ENCODE measurements around the gene C22orf39.
"Not testable (repeated sequence)": the region's sequence is repeated elsewhere in the genome, so short reads cannot be mapped to it uniquely, and the experiment has no call there.

The C22orf39 gene

DNA sequence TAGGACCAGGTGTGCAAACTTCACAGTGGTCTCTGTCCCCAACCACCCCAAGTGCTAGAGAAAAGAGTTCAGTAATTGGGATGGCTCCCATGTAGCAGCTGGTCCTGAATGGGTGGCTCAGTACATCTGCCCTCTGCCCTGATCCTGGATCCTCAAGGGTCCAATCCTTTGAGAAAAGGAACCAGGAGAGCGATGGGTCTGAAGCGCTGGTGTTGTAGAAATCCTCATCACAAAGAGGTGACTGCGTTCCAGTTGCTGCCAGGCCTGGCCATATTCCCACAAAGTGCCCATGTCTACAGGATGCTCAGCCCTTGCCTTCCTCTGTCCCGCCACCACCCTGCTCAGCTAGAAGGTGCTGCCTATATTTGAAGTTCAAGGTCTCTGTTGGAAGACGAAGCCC, 6.2 kb upstream of the C22orf39 start:
- no peak for DNase-seq (ENCODE audit: low spot score)

- no peak for DNase-seq (ENCODE audit: low spot score)
Observed at GRCh38 chr22:19451570-19451969, 4.1 kb upstream of the C22orf39 start.

DNA sequence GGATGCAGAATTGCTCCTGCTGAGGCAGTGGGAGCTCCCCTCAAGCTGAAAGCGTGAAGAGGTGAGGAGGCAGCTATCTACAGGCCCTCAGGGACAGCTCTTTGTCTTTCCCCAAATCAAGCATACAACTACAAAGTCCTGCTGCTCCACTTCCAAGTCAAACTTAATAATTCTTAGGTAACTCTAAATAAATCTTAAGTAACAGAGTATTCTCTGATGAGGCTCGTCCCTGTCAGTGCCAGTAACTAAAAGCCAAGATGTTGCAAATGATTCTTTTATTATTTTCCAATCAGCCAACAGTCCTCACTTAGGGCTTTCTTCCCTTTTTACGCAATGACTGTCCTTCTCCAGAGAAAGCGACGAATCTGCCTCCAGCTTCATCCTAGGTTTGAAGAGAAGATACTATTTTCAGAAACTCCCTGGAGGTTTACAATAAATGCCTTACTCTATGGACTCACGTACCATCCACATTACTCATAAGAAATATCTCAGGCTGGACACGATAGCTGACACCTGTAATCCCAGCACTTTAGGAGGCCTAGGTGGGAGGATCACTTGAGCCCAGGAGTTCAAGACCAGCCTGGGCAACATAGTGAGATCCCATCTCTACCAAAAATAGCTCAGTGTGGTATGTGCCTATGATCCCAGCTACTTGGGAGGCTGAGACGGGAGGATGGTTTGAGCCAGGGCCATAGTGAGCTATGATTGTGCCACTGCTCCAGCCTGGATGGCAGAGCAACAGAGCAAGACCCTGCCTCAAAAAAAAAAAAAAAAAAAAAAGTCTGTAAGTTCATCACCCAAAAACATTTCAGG, 3.1 kb upstream of the C22orf39 start:
- no peak for DNase-seq (ENCODE audit: low spot score)

DNA sequence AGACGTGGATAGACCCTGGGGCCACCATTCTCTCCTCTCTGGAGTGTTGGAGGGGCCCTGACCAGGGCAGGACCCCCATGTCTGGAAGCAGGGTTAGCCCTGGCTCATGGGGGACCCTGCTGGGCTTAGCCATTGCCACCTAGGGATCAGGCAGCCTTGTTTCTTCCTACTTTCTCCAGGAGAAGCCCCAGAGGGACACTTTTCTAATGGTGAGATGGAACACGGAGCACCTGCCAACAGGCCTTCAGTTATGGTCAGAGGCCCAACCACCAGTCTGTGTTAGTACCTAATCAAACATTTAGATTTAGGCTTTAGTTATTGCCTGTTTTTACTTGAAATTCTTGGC, 1.9 kb upstream of the C22orf39 start:
- no peak for DNase-seq (ENCODE audit: low spot score)

DNA sequence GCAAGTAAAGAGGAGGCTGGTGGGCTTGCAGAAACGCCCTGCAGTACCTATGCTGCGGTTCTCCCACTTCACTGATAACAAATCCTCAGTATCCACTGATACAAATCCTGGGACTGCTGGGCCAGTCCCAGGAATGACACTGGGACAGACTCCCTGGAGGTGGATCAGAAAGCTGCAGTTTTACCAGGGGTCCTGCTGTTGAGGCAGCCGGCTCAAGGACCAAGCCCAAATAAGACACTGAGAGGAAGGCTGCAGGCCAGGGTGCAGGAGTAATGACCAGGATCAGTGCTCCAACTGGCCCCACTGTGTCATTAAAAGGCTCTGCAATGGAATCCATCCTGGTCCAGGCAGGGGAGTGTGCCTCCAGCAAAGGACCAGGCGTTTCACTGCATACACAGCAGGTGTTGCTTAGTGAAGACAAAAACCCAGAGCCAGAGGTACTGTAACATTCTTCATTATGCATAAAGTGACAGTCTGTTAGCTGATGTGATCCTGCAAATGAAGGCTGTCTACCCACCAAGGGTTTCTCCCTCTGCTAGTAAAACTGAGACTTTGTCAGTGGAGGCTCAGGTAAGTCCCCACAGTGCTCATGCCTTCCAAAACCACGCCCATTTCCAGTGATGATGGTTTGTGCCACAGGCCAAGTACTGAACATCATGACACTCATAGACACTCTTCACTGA, 1.4 kb upstream of the C22orf39 start:
- no peak for DNase-seq (ENCODE audit: low spot score)

DNA sequence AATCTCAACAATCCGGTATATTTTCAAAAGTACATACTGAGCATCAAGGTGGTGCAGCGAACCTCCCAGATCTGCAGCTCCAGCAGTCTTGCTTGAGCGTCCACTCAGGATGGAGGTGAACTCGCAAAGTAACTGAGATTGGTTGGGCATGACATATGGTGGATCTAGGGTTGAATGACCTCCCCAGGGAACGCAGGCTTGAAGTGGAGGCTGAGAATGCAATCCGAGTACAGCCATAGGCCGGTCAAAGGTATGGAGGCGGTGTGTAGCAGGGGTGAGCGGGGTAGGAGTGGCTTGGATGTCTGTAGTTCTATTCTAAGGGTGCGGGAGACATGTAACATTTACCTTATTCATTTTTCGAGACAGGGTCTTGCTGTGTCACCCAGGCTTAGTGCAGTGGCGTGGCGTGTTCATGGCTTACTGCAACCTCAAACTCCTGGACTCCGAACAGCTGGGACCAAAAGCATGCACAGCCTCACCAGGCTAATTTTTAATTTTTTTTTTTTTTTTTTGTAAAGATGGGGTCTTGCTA, 631 bp upstream of the C22orf39 start:
- peak; percentile 42 for DNase-seq (ENCODE audit: low spot score)

- no peak for DNase-seq (ENCODE audit: low spot score)
Observed at GRCh38 chr22:19446603-19447329, 745 bp downstream of the C22orf39 start.

DNA sequence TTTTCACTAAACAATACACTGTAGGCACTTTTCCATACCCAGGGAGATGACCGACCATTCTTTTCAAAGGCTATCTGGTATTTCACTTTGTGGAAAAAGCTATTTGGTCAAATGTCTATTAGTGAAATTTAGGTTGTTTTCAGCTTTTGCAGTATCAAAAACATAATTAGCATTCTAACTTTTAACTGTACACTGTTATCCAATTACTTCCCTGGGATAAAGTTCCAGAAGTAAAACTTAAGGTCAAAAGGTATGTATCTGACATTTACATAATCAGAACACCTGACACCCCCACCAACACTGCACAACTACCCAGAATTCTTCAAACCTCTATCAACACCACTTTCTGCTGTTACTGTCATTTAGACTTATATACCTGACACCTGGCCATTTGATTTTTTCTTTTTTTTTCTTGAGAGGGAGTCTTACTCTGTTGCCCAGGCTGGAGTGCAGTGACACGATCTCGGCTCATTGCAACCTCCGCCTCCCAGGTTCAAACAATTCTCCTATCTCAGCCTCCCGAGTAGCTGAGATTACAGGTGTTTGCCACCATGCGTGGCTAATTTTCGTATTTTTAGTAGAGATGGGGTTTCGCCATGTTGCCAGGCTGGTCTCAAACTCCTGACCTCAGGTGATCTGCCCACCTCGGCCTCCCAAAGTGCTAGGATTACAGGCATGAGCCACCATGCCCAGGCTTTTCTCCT, 2.1 kb downstream of the C22orf39 start:
- not testable (repeated sequence) for DNase-seq (ENCODE audit: low spot score)

DNA sequence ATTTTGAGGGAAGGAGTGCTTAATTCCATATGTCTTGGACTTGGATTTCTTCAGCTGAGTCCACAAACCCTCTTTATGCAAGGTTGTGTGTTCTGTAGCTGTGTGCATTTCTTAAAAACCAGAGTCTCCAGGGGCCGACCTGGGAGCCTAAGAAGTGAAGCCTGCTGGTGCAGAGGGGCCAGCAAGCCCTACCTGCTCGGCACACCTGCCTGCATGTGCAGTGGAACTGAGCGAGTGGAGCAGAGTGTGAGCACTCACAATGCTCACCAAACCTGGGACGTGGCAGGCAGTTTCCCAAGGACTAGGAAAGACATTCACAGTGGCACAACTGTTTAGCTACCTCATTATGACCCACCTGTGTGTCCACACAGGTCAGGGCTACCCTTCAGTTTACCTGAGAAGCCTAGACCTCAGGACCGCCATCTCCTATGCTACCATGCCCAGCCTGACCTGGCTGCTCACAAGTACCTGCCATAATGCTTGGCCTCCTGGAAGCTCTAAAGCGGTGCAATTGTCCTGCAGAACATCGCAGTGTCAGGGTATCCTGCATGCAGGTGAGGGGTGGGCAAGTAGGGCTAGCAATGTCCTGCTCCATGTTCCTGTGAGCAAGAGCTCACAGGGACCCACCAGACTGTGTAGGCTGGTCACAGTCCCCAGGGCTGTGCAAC, 3.8 kb downstream of the C22orf39 start:
- DNase-seq (ENCODE audit: low spot score), result no peak

DNA sequence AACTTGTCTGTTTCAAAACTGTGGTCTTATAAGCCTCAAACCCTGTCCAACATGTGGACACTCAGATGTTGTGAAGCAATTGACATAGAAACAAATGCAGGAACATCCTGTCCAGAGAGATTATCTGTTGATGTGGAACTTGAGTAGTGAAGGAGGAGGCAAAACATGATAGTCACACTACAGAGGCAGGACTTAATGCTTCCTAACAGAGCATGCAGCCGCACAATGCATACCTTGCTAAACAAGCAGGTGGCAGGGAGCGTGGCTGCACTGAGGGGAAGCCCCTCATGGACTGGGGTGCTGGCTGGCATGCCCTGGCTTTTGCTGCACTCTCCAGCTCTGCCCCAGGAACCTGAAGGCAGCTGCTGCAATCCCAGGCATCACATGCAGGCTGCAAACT, 5.3 kb downstream of the C22orf39 start:
- DNase-seq (ENCODE audit: low spot score), result no peak

DNA sequence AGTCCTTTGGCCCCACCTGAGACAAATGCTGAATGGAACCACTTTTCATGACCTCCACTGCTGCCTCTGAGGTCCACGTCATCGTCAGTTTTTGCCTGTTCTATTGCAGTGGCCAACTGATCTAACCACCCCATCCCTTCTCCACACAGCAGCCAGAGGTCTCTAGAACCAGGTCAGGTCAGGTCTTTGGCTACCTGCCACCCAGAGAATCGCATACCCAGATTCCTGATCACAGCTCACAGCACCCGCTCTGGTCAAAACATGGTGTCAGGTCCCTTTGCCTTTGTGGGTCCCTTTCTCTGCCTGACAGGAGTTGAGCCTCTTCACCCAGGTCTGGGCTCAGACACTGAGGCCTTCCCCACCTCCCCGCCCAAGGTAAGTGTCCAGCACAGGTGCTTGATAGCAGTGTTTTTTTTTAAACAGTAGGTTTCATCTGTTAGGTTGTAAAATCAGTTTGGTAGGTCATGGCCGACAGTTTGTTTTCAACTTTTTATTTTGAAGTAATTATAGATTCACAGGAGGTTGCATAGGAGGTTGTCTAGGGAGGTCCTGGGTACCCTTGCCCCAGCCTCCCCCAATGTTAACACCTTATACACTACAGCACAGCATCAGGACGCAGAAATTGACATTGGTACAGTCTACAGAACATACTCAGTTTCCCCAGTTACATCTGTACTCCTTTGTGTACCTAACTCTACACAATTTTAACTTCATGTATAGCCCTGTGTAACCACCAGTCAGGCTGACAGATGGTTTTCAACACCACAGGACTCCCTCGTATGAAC, 6.9 kb downstream of the C22orf39 start:
- DNase-seq (ENCODE audit: low spot score), result no peak

- no peak for DNase-seq (ENCODE audit: low spot score)
Observed at GRCh38 chr22:19438298-19438697, 9.2 kb downstream of the C22orf39 start.

GRCh38 chr22:19436444-19437161, 10.9 kb downstream of the C22orf39 start:
- not testable (repeated sequence) for DNase-seq (ENCODE audit: low spot score)

- no peak for DNase-seq (ENCODE audit: low spot score)
Observed at GRCh38 chr22:19434829-19435580, 12.5 kb downstream of the C22orf39 start.

GRCh38 chr22:19434401-19434800, 13.1 kb downstream of the C22orf39 start:
- DNase-seq (ENCODE audit: low spot score), result no peak

GRCh38 chr22:19432133-19432851, 15.2 kb downstream of the C22orf39 start, which contains the start of gene MRPL40:
Gene MRPL40 (plus strand): TSS chr22:19432545. CDS start chr22:19432555, 10 bp downstream.
- DNase-seq (ENCODE audit: low spot score), result peak; percentile 95

GRCh38 chr22:19431649-19432132, 15.8 kb downstream of the C22orf39 start, which contains the start of gene HIRA:
Gene HIRA (minus strand): TSS chr22:19431733. CDS start chr22:19431476, 257 bp downstream.
- DNase-seq (ENCODE audit: low spot score), result peak; percentile 81

DNA sequence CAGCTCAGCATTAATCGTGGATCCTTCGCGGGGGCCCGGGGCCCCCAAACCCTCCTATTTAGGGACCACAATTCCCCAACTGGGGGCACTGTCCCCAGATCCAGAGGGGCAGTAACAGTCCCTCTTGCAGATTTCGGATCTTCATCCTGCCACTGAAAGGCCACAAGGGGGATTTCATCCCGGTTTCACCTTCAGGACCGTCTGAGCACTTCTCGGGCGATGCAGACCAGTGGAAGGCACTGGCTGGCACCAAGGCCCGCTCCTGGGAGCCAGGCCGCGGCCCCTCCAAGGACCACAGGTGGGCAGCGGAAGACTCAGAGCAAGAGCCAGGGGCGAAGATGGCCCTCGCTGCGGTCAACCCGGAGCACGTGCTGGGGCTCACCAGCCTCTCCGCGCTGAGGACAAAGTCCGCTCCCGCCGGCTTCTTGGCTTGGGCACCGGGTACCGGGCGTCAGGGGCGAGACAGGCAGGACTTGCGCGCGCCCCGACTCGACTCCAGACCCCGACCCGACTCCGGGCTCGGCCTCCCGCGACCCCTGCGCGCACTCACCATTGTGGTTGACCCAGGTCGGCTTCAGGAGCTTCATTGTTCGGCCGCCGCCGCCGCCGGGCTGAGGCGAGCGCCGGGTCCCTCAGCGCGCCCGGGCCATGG, 16.5 kb downstream of the C22orf39 start:
- DNase-seq (ENCODE audit: low spot score), result no peak

Data from putamen (tissue), 1 donor.